ENCODE data around the gene SLC1A2.

The SLC1A2 gene

DNA sequence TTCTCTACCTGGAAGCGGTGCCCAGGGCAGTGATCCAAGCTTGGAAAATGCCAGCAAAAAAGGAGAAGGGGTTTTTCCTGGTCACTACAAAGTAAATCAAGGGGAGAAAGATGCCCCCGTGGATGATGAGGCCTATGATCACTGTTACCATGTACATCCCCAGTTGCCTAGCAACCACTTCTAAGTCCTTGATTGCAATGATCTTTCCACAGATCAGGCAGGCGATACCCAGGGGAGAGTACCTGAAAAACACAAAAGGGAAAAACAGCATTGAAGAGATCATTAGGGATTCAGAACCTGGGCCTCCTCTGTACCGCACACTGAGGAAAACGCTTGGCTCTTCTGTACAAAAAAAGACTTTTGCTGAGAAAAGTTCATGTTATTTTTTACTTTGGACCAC, 127.1 kb downstream of the SLC1A2 start:
- TF ChIP-seq CTCF (IDR thresholded peaks at IDR 0.05; ENCODE audit: insufficient read depth, low read length) (no peak), POLR2AphosphoS5 (IDR thresholded peaks at IDR 0.05; ENCODE audit: low read depth) (no peak), SPI1 (IDR thresholded peaks at IDR 0.05; ENCODE audit: borderline replicate concordance, low read depth) (no peak)
- H3K27ac ChIP-seq (replicated peaks) = no peak overlapping the region
- H3K27me3 ChIP-seq (ENCODE audit: insufficient read depth, poor library complexity, severe bottlenecking) = peaks cover 2% of the 10 kb centered on the region
- DNase-seq (ENCODE audit: low read depth in 1 of 2, low spot score in 1 of 2) = no peak
- H3K4me3 ChIP-seq (replicated peaks; ENCODE audit: insufficient read depth, low read length) = no peak overlapping the region

- H3K27me3 ChIP-seq (ENCODE audit: insufficient read depth, poor library complexity, severe bottlenecking) = peaks cover 2% of the 10 kb centered on the region
- H3K27ac ChIP-seq (replicated peaks) = no peak overlapping the region
- no peak overlapping the region for H3K4me3 ChIP-seq (replicated peaks; ENCODE audit: insufficient read depth, low read length)
- peak in 1 of 2 experiments; percentile 9 for DNase-seq (ENCODE audit: low read depth in 1 of 2, low spot score in 1 of 2)
- TF ChIP-seq, protein P1, sequence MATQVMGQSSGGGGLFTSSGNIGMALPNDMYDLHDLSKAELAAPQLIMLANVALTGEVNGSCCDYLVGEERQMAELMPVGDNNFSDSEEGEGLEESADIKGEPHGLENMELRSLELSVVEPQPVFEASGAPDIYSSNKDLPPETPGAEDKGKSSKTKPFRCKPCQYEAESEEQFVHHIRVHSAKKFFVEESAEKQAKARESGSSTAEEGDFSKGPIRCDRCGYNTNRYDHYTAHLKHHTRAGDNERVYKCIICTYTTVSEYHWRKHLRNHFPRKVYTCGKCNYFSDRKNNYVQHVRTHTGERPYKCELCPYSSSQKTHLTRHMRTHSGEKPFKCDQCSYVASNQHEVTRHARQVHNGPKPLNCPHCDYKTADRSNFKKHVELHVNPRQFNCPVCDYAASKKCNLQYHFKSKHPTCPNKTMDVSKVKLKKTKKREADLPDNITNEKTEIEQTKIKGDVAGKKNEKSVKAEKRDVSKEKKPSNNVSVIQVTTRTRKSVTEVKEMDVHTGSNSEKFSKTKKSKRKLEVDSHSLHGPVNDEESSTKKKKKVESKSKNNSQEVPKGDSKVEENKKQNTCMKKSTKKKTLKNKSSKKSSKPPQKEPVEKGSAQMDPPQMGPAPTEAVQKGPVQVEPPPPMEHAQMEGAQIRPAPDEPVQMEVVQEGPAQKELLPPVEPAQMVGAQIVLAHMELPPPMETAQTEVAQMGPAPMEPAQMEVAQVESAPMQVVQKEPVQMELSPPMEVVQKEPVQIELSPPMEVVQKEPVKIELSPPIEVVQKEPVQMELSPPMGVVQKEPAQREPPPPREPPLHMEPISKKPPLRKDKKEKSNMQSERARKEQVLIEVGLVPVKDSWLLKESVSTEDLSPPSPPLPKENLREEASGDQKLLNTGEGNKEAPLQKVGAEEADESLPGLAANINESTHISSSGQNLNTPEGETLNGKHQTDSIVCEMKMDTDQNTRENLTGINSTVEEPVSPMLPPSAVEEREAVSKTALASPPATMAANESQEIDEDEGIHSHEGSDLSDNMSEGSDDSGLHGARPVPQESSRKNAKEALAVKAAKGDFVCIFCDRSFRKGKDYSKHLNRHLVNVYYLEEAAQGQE (IDR thresholded peaks at IDR 0.05; ENCODE audit: insufficient replicate concordance, low read depth) = no peak
- TF ChIP-seq POLR2AphosphoS5 (IDR thresholded peaks at IDR 0.05; ENCODE audit: low read depth) (no peak), CTCF (IDR thresholded peaks at IDR 0.05; ENCODE audit: insufficient read depth, low read length) (no peak), SPI1 (IDR thresholded peaks at IDR 0.05; ENCODE audit: borderline replicate concordance, low read depth) (no peak), GABPA (IDR thresholded peaks at IDR 0.05; ENCODE audit: low read depth) (no peak)
Measured at GRCh38 chr11:35290876-35291275, 128.5 kb downstream of the SLC1A2 start.

- no peak for DNase-seq (ENCODE audit: low read depth in 1 of 2, low spot score in 1 of 2)
- no peak overlapping the region for H3K27ac ChIP-seq (replicated peaks)
- no peak overlapping the region for H3K4me3 ChIP-seq (replicated peaks; ENCODE audit: insufficient read depth, low read length)
- TF ChIP-seq, protein P1 (IDR thresholded peaks at IDR 0.05; ENCODE audit: insufficient replicate concordance, low read depth) = no peak
- no peak for TF ChIP-seq SPI1 (IDR thresholded peaks at IDR 0.05; ENCODE audit: borderline replicate concordance, low read depth)
- TF ChIP-seq CTCF (IDR thresholded peaks at IDR 0.05; ENCODE audit: insufficient read depth, low read length) = no peak
- TF ChIP-seq GABPA (IDR thresholded peaks at IDR 0.05; ENCODE audit: low read depth) = no peak
- no peak for TF ChIP-seq POLR2AphosphoS5 (IDR thresholded peaks at IDR 0.05; ENCODE audit: low read depth)
- H3K27me3 ChIP-seq (ENCODE audit: insufficient read depth, poor library complexity, severe bottlenecking) = peaks cover 2% of the 10 kb centered on the region
Measured at GRCh38 chr11:35289821-35290220, 129.5 kb downstream of the SLC1A2 start.
